GM18526 (cell line): Measurements from ENCODE around the gene DPF3.

ENCODE experiments used
- POLR2A ChIP-seq: IDR thresholded peaks from 3 replicates; pipeline ENCODE4 v1.6.1; 2011; ENCODE audit not compliant: insufficient read length; ENCODE audit errors: extremely low read depth

DPF3 gene

GRCh38 chr14:72889366-72889765 is 4.5 kb downstream of the DPF3 start:
- TF ChIP-seq POLR2A, result no peak

DNA sequence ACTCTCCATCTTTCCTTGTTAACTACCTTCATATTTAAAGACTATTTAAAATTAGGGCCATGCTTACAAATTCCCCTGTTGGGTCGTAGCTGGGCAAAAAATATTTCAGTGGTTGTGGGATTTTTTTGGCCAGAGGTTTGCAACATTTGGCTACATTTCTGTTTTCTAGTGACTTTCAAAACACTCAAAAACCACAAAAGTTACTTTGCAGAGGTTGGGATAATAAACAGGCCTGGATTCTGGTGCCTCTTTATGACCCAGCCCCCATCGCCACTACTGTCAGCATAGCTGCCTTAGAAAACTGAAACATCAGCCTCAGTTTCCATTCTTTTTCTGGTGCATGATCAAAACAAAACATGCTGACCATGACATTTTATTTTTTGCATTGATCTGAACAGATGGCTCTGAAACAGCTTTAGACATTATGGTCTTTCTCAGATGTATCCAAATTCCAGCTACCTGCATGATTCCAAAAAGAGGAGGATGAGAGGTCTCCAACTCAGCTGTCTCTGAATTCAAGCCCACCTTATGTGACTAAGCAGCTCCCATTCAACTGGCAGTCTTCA is 5.2 kb downstream of the DPF3 start:
- no peak for TF ChIP-seq POLR2A

GRCh38 chr14:72888192-72888591 is 5.7 kb downstream of the DPF3 start:
- no peak for TF ChIP-seq POLR2A

DNA sequence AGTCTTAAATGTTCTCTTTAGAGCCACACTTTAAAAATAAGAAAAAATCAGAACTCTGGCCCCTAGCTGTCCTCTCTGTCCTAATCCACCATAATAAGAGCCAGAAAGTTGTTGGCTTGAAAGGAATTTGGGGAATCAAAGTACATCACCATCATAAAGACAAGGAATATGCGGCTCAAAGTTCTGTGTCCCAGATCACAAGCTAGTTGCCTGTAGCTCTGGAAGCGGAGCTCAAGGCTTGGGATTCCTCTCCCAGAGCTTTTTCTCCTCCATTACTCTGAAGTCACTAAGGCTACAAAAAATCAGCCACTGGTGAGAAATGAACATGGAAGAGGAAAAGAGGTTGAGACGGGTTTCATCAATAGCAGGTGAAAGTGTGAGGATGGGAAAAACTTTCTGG is 6.4 kb downstream of the DPF3 start:
- no peak for TF ChIP-seq POLR2A

GRCh38 chr14:72884386-72884785 is 9.5 kb downstream of the DPF3 start:
- no peak for TF ChIP-seq POLR2A

- TF ChIP-seq POLR2A, result no peak
These were observed 9.9 kb downstream of the DPF3 start for GRCh38 chr14:72883961-72884360.

DNA sequence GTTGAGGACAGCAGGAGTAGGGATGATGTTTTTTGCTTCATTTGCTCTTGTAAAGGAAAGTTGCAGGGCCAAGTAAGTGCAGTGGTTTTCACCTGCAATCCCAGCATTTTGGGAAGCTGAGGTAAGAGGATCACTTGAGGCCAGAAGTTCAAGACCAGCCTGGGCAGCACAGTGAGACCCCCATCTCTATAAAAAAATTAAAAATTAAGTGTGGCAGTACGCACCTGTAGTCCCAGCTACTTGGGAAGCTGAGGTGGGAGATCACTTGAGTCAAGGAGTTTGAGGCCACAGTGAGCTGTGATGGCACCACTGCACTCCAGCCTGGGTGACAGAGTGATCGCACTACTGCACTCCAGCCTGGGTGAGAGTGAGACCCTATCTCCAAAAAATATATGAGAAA is 10.8 kb downstream of the DPF3 start:
- TF ChIP-seq POLR2A, result no peak

DNA sequence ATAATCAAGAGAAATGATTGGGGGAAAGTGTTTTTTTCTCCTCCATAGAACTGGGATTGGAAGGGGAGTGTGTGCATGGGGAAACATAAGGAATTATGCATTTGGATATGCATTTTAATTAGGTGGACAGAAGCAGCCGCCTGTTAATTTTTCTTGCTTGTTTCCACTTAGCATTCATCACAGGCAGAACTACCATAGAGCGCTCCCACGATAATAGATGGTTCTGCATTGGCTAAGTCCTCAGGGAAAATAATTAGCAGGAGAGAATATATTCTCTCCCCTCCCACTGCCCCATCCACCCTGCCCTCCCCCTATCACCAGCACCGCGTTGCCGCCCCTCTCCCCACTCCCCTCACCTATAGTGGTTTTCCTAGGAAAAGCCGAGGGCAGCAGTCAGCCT is 11.4 kb downstream of the DPF3 start:
- no peak for TF ChIP-seq POLR2A

DNA sequence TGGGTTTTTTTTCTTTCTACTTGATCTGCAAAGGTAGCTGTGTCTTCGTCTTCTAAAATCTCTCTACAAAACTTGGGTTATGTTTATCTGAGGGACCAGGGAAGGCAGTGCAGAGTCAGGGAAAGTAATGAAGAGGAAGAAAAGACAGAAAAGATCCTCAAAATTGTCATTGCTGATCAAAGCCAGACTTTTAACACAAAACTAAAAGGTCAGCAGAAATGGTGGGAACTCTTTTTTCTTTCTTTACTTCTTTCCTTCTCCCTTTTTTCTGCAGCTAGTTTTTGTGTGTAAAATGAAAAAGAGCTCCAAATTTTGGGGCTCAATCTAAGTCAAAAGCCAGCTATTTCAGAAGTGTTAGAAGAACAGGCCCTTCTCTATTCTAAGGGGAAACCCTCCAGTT is 11.9 kb downstream of the DPF3 start:
- TF ChIP-seq POLR2A, result no peak

DNA sequence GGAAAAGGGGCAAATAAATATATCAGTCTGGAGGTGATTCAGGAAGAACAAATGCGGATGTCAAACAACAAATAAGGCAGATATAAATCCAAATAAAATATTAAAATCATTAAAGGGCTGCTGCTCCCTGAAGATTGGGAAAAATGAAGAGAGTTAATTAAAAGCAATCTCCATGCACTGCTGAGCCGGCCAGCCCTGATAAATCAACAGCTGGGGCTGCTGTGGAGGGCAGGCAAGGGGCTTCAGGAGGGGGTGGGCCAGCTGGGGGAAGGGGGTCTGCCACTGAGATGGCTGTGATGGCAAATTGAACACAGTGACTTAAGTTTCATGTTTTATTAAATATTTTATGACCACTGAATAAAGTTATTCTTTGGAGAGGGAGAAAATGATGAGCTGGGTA is 12.4 kb downstream of the DPF3 start:
- no peak for TF ChIP-seq POLR2A

DNA sequence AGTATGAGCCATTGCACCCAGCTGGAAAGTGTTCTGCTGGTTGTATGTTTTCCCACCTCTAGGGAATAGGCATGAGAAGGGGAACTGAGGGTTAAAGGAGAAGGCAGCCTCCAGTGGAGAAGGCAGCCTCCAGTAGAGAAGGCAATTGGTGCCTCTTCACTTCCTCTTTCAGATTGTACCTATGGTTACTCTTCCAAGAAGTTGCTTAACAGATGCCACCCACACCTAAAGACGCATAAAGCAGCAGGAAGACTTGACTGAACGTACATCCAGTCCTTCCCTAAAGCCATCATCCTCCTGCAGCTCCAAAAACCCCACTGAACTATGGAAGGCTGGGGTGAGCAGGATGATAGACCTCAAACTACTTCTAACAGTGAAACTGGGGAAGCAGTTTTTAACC is 13.1 kb downstream of the DPF3 start:
- no peak for TF ChIP-seq POLR2A

- no peak for TF ChIP-seq POLR2A
These were observed 13.7 kb downstream of the DPF3 start for GRCh38 chr14:72880164-72880563.

DNA sequence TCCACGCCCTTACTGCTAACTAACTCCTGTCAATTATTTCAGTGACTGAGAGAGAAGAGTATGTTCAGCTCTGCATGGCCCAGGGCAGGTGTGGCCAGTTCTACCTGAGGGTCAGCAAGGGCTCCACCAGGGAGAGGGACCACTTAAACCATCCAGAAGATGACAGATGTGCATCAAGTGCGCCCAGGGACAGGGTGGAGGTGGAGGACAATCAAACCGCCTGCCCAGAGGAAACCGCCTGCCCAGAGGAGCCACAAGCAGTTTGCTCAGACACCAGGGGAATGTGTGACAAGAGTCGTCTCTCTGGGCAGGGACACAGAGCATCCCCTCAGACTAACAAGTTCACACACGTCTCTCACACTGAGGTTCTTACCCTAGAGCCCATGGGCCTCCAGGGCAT is 14.5 kb downstream of the DPF3 start:
- no peak for TF ChIP-seq POLR2A

DNA sequence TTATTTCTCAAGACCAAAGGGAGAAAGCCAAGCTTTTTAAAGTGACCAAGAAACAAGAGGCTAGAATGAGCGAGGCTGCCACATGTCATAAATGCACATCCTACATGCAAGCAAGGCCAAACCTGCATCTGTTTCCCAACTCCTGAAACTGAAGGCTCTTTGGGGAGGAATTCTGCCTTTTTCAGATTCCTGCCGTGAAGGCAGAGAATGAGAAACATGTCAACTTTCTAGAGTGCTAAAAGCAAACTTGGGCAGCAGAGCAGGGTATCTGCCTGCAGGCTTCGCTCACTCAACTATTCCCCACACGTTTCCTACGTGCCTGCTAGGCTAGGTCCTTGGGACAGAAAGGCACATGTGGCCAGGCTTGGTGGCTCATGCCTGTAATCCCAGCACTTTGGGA is 15.2 kb downstream of the DPF3 start:
- TF ChIP-seq POLR2A, result no peak

- TF ChIP-seq POLR2A, result no peak
These were observed 17.2 kb downstream of the DPF3 start for GRCh38 chr14:72876710-72877063.

DNA sequence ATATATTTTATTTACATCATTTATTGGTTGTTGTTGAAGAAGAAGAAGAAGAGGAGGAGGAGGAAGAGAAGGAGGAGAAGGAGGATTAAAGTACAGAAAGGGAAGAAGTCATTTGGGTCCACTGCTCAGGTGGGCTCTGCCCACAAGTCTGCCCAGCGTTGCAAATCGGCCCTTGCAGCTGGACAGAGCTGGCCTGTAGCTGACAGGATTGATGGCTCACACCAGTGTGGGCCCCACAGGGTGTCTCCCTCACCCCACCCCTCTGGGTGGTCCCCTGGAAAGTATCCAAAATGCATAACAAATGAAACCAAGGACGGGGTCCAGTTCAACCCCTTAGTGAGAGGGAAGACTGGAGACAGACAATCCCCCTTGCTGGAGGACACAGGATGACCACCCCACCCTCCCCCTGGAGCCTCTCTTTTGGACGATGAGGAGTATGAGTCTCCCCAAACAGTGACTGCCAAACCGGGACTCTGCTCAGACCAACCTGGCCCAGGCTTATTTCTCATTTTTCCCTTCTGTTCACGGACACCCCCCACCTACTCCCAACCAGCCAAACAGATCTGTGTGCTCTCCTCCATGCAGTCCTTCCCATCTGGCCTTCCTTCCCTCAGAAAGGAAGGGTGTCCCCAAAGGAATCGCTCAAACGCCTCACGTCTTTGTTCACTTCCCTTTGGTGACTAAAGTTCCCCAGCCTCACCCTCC is 17.7 kb downstream of the DPF3 start:
- TF ChIP-seq POLR2A, result no peak

GRCh38 chr14:72869407-72870329 is 24.2 kb downstream of the DPF3 start:
- TF ChIP-seq POLR2A, result no peak

GRCh38 chr14:72868500-72868899 is 25.4 kb downstream of the DPF3 start:
- no peak for TF ChIP-seq POLR2A
